Gastroesophageal sphincter (tissue), 3 donors: Measurements from ENCODE around the gene MYO1B.

Experiments used
- EP300 ChIP-seq: sonication (generic); formaldehyde crosslinking; IDR thresholded peaks from one replicate; pipeline ENCODE4 v1.6.1; 2017; ENCODE audit warnings: antibody characterized with exemption, mild to moderate bottlenecking
- POLR2A ChIP-seq, 2 donors: fragments of 450-650 bp; IDR thresholded peaks; one replicate each; pipeline ENCODE4 v1.6.1; 2017; ENCODE audit warnings: antibody characterized with exemption in 2 of 2, mild to moderate bottlenecking in 2 of 2, moderate library complexity in 1 of 2
- POLR2AphosphoS5 ChIP-seq: sonication (generic); formaldehyde crosslinking; IDR thresholded peaks from one replicate; pipeline ENCODE4 v1.6.1; 2017; ENCODE audit warnings: antibody characterized with exemption
- TF ChIP-seq, protein P1 (sequence below), 4 experiments: fragments of 200-600 bp in 2 of 4; fragments of 450-650 bp in 2 of 4; sonication (generic) in 1 of 4; IDR thresholded peaks; one replicate each; pipeline ENCODE4 v1.5.1; 2017 to 2019; ENCODE audit warnings: antibody characterized with exemption in 4 of 4, mild to moderate bottlenecking in 2 of 4, moderate library complexity in 2 of 4

DNA sequence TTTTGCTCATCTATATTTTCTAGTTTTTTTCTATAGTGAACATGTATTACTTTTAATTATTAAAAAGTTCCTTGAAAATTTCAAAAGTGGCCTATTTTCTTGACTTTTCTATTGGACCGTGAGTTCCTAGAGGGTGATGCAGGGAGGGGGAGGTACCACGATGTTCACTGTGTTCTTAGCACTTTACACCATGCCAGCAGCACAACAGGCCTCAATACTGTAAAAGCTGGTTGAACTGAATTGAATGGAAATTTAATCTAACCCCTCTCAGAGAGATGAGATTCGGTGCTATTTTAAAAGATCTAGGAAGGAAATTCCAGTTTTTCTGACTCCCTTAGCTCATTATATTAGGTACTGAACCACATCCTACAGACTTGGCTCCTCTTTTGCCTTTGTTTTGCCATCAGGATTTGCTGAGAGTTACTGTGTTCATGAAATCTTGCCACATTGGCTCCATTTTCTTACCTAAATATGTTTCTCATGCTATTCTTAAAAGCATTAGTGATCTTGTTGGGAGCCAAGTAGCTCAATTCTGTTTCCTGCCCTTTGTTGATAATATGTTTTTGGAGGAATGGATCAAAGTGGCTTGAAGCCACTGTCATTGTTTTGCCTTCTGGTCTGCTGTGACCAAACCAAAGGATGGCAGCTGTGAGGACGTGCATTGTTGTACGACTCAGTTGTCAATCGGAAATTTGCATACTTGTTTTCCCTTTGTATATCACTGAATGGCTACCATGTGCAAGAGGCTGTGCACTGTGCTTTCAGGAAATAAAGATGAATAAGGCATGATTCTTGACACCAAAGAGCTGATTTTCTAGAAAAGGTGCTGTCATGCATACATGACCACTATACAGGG is 25.3 kb downstream of the MYO1B start:
- TF ChIP-seq, protein P1, sequence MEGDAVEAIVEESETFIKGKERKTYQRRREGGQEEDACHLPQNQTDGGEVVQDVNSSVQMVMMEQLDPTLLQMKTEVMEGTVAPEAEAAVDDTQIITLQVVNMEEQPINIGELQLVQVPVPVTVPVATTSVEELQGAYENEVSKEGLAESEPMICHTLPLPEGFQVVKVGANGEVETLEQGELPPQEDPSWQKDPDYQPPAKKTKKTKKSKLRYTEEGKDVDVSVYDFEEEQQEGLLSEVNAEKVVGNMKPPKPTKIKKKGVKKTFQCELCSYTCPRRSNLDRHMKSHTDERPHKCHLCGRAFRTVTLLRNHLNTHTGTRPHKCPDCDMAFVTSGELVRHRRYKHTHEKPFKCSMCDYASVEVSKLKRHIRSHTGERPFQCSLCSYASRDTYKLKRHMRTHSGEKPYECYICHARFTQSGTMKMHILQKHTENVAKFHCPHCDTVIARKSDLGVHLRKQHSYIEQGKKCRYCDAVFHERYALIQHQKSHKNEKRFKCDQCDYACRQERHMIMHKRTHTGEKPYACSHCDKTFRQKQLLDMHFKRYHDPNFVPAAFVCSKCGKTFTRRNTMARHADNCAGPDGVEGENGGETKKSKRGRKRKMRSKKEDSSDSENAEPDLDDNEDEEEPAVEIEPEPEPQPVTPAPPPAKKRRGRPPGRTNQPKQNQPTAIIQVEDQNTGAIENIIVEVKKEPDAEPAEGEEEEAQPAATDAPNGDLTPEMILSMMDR (IDR thresholded peaks at IDR 0.05) = no peak
- TF ChIP-seq POLR2A (IDR thresholded peaks at IDR 0.05) (no peak), EP300 (no peak), POLR2AphosphoS5 (no peak)
